Breast epithelium (tissue), 3 donors: ENCODE data around the gene SLCO1B3.

Experiments
- CTCF ChIP-seq, 3 donors: fragments of 450-650 bp; IDR thresholded peaks; one replicate each; pipeline ENCODE4 v1.5.1; 2016 to 2017; ENCODE audit warnings: antibody characterized with exemption in 3 of 3, mild to moderate bottlenecking in 3 of 3, moderate library complexity in 3 of 3
- POLR2AphosphoS5 ChIP-seq, 3 donors: sonication (generic); formaldehyde crosslinking; IDR thresholded peaks; one replicate each; pipeline ENCODE4 v1.6.1; 2017; ENCODE audit warnings: antibody characterized with exemption in 3 of 3

DNA sequence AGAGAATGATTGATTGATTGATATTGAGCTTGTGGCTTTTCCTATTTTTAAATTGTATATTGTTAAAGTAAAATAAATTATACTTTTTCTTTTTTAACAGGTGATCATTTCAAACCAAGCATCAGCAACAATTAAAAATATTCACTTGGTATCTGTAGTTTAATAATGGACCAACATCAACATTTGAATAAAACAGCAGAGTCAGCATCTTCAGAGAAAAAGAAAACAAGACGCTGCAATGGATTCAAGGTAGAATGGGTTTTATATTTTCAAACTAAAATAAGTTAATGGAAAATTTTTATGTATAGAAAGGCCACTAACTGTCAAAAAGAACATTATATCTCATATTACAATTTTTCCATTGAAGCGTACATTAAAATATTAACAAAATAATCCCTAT lies 5.1 kb downstream of the SLCO1B3 start:
- no peak for TF ChIP-seq CTCF (IDR thresholded peaks at IDR 0.05)
- TF ChIP-seq POLR2AphosphoS5 (IDR thresholded peaks at IDR 0.05): no peak
